Upper lobe of left lung (tissue), 6 donors: ENCODE data around the gene KRTAP17-1. TPM values are rescaled to one million over a fixed set of nuclear protein-coding genes. Genes with fewer than 3 reads are reported as not detected.

Experiments used
- ATAC-seq, 2 donors: fragments of 200-7000 bp; cut with Tn5 transposase; one replicate each; pipeline ENCODE4 v1.9.1; 2022; ENCODE audit warnings: mild to moderate bottlenecking in 2 of 2, moderate library complexity in 2 of 2; ENCODE audit not compliant: low FRiP score in 2 of 2
- DNase-seq, 2 donors: peaks; one replicate each; pipeline ENCODE4 v3.0.0-alpha.2; 2019 to 2020
- H3K27ac ChIP-seq, 4 donors: fragments of 200-600 bp; sonication (generic); one replicate each; pipeline ENCODE4 v1.5.1; 2016 to 2019
- H3K27me3 ChIP-seq, 4 donors: fragments of 200-600 bp; sonication (generic); one replicate each; pipeline ENCODE4 v1.5.1; 2017 to 2019
- H3K36me3 ChIP-seq, 4 donors: fragments of 200-600 bp; sonication (generic); one replicate each; pipeline ENCODE4 v1.5.1; 2016 to 2019
- H3K4me1 ChIP-seq, 4 donors: fragments of 200-600 bp; sonication (generic); one replicate each; pipeline ENCODE4 v1.5.1; 2018 to 2019
- H3K4me3 ChIP-seq, 4 donors: fragments of 200-600 bp; sonication (generic); one replicate each; pipeline ENCODE4 v1.5.1; 2017 to 2019; ENCODE audit warnings: mild to moderate bottlenecking in 2 of 4, moderate library complexity in 1 of 4
- H3K9me3 ChIP-seq, 4 donors: fragments of 200-600 bp; sonication (generic); one replicate each; pipeline ENCODE4 v1.5.1; 2018 to 2019
- EP300 ChIP-seq, 4 donors: sonication (generic); formaldehyde crosslinking; IDR thresholded peaks; one replicate each; pipeline ENCODE4 v1.5.1; 2017; ENCODE audit warnings: antibody characterized with exemption in 4 of 4, control low read depth in 2 of 4
- POLR2A ChIP-seq, 4 donors: fragments of 450-650 bp; IDR thresholded peaks; one replicate each; pipeline ENCODE4 v1.5.1; 2016 to 2017; ENCODE audit warnings: antibody characterized with exemption in 4 of 4, mild to moderate bottlenecking in 2 of 4
- POLR2AphosphoS5 ChIP-seq, 2 donors: sonication (generic); formaldehyde crosslinking; IDR thresholded peaks; one replicate each; pipeline ENCODE4 v1.5.1; 2017; ENCODE audit warnings: antibody characterized with exemption in 2 of 2
- WGBS, 2 donors: methylation state at CpG; one replicate each; pipeline ENCODE4 v1.1.5; 2017 to 2018; 5-methylcytosine and 5-hydroxymethylcytosine counted together
- total RNA-seq, 6 donors: library from RNA; depleted of rRNA in 4 of 6; stranded (reverse); fragments of >200 nt in 4 of 6; gene quantifications; one replicate each; pipeline versions ENCODE4 v1.1.0 to v1.2.1, GENCODE V29; 2016 to 2021
- TF ChIP-seq, protein P1 (sequence below), 6 experiments: fragments of 450-650 bp in 4 of 6; fragments of 200-600 bp in 2 of 6; sonication (generic) in 2 of 6; IDR thresholded peaks; one replicate each; pipeline ENCODE4 v1.5.1; 2016 to 2019; ENCODE audit warnings: antibody characterized with exemption in 6 of 6
- donor health status: DM: no; HTN: no; CAD: no; lungs with moderate emphysema.
- donor health status: DM: no; HTN: yes; CAD: no; lungs with severe emphysema.

Gene KRTAP17-1
- total RNA-seq, 6 donors from 2014 or later: not detected

GRCh38 chr17:41340934-41341861 lies 25.7 kb upstream of the KRTAP17-1 start:
- Histone ChIP-seq H3K9me3 (peaks cover 0 to 6% (median 0%) of the 10 kb centered on the region in 4 donors), H3K27me3 (no peaks in the 10 kb centered on the region), H3K36me3 (no peaks in the 10 kb centered on the region), H3K4me1 (peaks cover 7 to 9% (median 8%) of the 10 kb centered on the region in 4 donors), H3K4me3 (no peak overlapping the region), H3K27ac (no peak overlapping the region)
- TF ChIP-seq, protein P1, sequence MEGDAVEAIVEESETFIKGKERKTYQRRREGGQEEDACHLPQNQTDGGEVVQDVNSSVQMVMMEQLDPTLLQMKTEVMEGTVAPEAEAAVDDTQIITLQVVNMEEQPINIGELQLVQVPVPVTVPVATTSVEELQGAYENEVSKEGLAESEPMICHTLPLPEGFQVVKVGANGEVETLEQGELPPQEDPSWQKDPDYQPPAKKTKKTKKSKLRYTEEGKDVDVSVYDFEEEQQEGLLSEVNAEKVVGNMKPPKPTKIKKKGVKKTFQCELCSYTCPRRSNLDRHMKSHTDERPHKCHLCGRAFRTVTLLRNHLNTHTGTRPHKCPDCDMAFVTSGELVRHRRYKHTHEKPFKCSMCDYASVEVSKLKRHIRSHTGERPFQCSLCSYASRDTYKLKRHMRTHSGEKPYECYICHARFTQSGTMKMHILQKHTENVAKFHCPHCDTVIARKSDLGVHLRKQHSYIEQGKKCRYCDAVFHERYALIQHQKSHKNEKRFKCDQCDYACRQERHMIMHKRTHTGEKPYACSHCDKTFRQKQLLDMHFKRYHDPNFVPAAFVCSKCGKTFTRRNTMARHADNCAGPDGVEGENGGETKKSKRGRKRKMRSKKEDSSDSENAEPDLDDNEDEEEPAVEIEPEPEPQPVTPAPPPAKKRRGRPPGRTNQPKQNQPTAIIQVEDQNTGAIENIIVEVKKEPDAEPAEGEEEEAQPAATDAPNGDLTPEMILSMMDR (IDR thresholded peaks at IDR 0.05): no peak
- ATAC-seq (no peak), DNase-seq (no peak)
- WGBS, 2 donors: 73 to 77% methylated on average over 7 of the region's 7 CpGs

- DNase-seq: no peak
- no peak for TF ChIP-seq POLR2AphosphoS5 (IDR thresholded peaks at IDR 0.05)
- TF ChIP-seq POLR2A (IDR thresholded peaks at IDR 0.05): no peak
- no peak for TF ChIP-seq EP300 (IDR thresholded peaks at IDR 0.05)
- TF ChIP-seq, protein P1 (IDR thresholded peaks at IDR 0.05): no peak
- no peak overlapping the region for H3K4me3 ChIP-seq
- peaks cover 7 to 9% (median 8%) of the 10 kb centered on the region in 4 donors for H3K4me1 ChIP-seq
- no peak for ATAC-seq
- 35 to 62% methylated on average over 3 of the region's 3 CpGs for WGBS, 2 donors
- no peak overlapping the region for H3K27ac ChIP-seq
- no peaks in the 10 kb centered on the region for H3K27me3 ChIP-seq
- H3K9me3 ChIP-seq: peaks cover 0 to 6% (median 0%) of the 10 kb centered on the region in 4 donors
- H3K36me3 ChIP-seq: no peaks in the 10 kb centered on the region
Measured at GRCh38 chr17:41340494-41340893, 25.0 kb upstream of the KRTAP17-1 start.

DNA sequence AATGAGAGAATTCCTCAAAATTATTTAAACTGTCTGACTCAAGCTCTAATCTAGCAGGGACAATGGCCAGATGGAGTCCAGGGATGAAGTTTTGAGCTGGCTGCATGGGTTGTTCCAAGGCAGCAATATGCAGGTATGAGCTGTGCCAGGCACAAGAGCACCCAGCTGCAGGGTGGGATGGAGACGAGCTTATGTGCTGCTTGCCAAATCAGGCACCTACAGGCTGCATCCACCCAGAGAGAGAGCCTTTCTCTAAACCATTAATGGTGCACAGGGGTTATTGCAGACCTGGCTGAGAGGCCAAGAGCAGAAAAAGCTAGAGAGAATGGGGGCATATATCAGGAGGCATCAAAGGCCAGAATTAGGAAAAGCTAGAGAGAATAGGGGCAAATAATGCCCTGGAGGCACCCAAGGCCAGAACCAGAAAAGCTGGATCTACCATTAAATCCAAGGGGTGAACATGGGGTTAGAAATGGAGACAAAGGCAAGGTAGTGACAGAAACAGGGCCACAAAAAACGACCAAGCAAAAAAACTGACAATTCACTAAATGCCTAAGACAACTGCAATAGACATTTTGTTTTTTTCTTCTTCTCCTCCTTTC lies 24.2 kb upstream of the KRTAP17-1 start:
- WGBS, 2 donors: 49 to 51% methylated on average over 2 of the region's 2 CpGs
- H3K27ac ChIP-seq: peak overlapping the region in 1 of 4 donors; percentile 16
- H3K4me3 ChIP-seq: no peak overlapping the region
- TF ChIP-seq EP300 (IDR thresholded peaks at IDR 0.05): no peak
- TF ChIP-seq POLR2AphosphoS5 (IDR thresholded peaks at IDR 0.05): no peak
- TF ChIP-seq POLR2A (IDR thresholded peaks at IDR 0.05): no peak
- TF ChIP-seq, protein P1 (IDR thresholded peaks at IDR 0.05): no peak
- ATAC-seq: no peak
- H3K4me1 ChIP-seq: peaks cover 7 to 9% (median 8%) of the 10 kb centered on the region in 4 donors
- no peaks in the 10 kb centered on the region for H3K36me3 ChIP-seq
- H3K9me3 ChIP-seq: peaks cover 0 to 6% (median 0%) of the 10 kb centered on the region in 4 donors
- no peak for DNase-seq
- no peaks in the 10 kb centered on the region for H3K27me3 ChIP-seq

DNA sequence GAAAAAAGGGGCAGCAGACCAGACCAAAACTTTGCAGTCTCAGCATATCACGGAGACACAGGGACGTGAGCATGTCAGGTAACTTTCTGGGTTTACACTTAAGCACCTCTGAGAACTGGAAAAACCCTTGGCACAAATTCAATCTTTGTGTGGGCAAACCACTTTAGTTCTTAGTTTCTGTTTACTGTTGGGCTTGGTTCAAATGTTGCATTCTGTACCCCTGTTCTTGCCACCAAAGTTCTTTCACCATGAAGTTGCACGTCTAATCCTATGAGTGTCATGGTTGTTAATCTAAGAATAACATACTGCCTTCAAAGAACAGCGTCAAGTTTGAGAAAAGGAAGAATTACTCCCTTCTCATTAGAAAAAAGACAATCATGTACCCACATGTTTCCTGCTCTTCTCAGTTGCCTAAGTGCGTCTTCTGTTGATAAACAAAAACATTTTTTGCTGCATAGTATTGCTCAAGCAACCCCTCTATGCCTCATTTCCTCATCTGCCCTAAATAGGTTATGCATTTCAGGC lies 23.5 kb upstream of the KRTAP17-1 start:
- Histone ChIP-seq H3K9me3 (peaks cover 0 to 6% (median 0%) of the 10 kb centered on the region in 4 donors), H3K27me3 (no peaks in the 10 kb centered on the region), H3K4me1 (peaks cover 7 to 9% (median 8%) of the 10 kb centered on the region in 4 donors), H3K36me3 (no peaks in the 10 kb centered on the region), H3K27ac (peak overlapping the region in 1 of 4 donors; percentile 16), H3K4me3 (no peak overlapping the region)
- DNase-seq (no peak), ATAC-seq (no peak)
- 14 to 25% methylated on average over 5 of the region's 5 CpGs for WGBS, 2 donors
- TF ChIP-seq, protein P1 (IDR thresholded peaks at IDR 0.05): no peak
- TF ChIP-seq EP300 (IDR thresholded peaks at IDR 0.05) (peak in 1 of 4 donors; percentile 39), POLR2AphosphoS5 (IDR thresholded peaks at IDR 0.05) (no peak)
